SK-N-SH (cell line): ENCODE results near the gene KRT72. TPM values are rescaled to one million over a fixed set of nuclear protein-coding genes. Genes with fewer than 3 reads are reported as not detected.

ENCODE experiments used
- CTCF ChIA-PET: fragments of 300-600, 350-600 bp; formaldehyde crosslinking; extraction: SDS; loops from one replicate; lab custom pipeline; 2021; lab: Yijun Ruan, JAX
- POLR2A ChIA-PET: fragments of 350-600 bp; sonication (Branson Sonifier 250); formaldehyde crosslinking; extraction: SDS; loops from one replicate; lab custom pipeline; 2020; ENCODE audit warnings: antibody characterized with exemption, inconsistent platforms; lab: Yijun Ruan, JAX
- DNase-seq: peaks from one replicate; pipeline ENCODE4 v3.0.0; 2012
- H2AFZ ChIP-seq: fragments of 200-600 bp; sonication (generic); 2 replicates; pipeline ENCODE4 v1.8.1; 2016; ENCODE audit warnings: antibody characterized with exemption, mild to moderate bottlenecking, low read depth
- H3F3A ChIP-seq: fragments of 200-600 bp; sonication (generic); replicated peaks from 2 replicates; pipeline ENCODE3; 2016; ENCODE audit warnings: antibody characterized with exemption, mild to moderate bottlenecking; ENCODE audit not compliant: insufficient read depth
- H3K27ac ChIP-seq, 2 experiments: fragments of 200-500 bp in 1 of 2; fragments of 200-600 bp in 1 of 2; sonication (Bioruptor generic) in 1 of 2; sonication (generic), shearing (Covaris generic) in 1 of 2; 2 replicates each; pipeline versions ENCODE4 v1.5.1 to v1.6.1; 2014 to 2016; ENCODE audit warnings: low read depth in 2 of 2, inconsistent platforms in 1 of 2, low read length in 1 of 2, mild to moderate bottlenecking in 1 of 2, mixed read lengths in 1 of 2
- H3K27me3 ChIP-seq: fragments of 200-600 bp; sonication (generic), shearing (Covaris generic); 2 replicates; pipeline ENCODE4 v1.6.1; 2016; ENCODE audit warnings: mixed run types; ENCODE audit not compliant: insufficient read depth
- H3K36me3 ChIP-seq, 2 experiments: fragments of 200-500 bp in 1 of 2; fragments of 200-600 bp in 1 of 2; sonication (Bioruptor generic) in 1 of 2; sonication (generic) in 1 of 2; replicated peaks in 1 of 2; 2 replicates each; pipeline versions ENCODE3 to v1.5.1; 2014 to 2016; ENCODE audit warnings: low read length in 1 of 2, mild to moderate bottlenecking in 1 of 2; ENCODE audit not compliant: insufficient read depth in 2 of 2, control insufficient read depth in 1 of 2
- H3K4me1 ChIP-seq, 2 experiments: fragments of 200-500 bp in 1 of 2; fragments of 200-600 bp in 1 of 2; sonication (Bioruptor generic) in 1 of 2; sonication (generic), shearing (Covaris generic) in 1 of 2; 2 replicates each; pipeline versions ENCODE4 v1.5.1 to v1.6.1; 2014 to 2016; ENCODE audit warnings: low read depth in 1 of 2, low read length in 1 of 2, mixed run types in 1 of 2; ENCODE audit not compliant: insufficient read depth in 2 of 2, control insufficient read depth in 1 of 2
- H3K4me2 ChIP-seq: fragments of 200-600 bp; sonication (generic), shearing (Covaris generic); 2 replicates; pipeline ENCODE4 v1.6.1; 2017; ENCODE audit warnings: mixed run types
- H3K4me3 ChIP-seq, 2 experiments: fragments of 200-500 bp in 1 of 2; fragments of 200-600 bp in 1 of 2; sonication (Bioruptor generic) in 1 of 2; sonication (generic), shearing (Covaris generic) in 1 of 2; 2 replicates each; pipeline versions ENCODE4 v1.5.1 to v1.8.1; 2014 to 2016; ENCODE audit warnings: low read depth in 2 of 2, inconsistent platforms in 1 of 2, low read length in 1 of 2, mild to moderate bottlenecking in 1 of 2, mixed read lengths in 1 of 2, moderate library complexity in 1 of 2
- H3K79me2 ChIP-seq: fragments of 200-600 bp; sonication (generic); 2 replicates; pipeline ENCODE4 v1.8.1; 2017; ENCODE audit warnings: mild to moderate bottlenecking; ENCODE audit not compliant: insufficient read depth
- H3K9ac ChIP-seq: fragments of 200-600 bp; sonication (generic); 2 replicates; pipeline ENCODE4 v1.6.1; 2017; ENCODE audit warnings: mixed run types
- H3K9me2 ChIP-seq: fragments of 200-600 bp; sonication (generic); 2 replicates; pipeline ENCODE4 v1.6.1; 2017; ENCODE audit warnings: mixed run types
- H3K9me3 ChIP-seq: fragments of 200-600 bp; sonication (generic); 2 replicates; pipeline ENCODE4 v1.6.1; 2017; ENCODE audit warnings: mixed run types, mild to moderate bottlenecking, moderate library complexity
- H4K20me1 ChIP-seq: fragments of 200-600 bp; sonication (generic); 2 replicates; pipeline ENCODE4 v1.6.1; 2017; ENCODE audit warnings: mild to moderate bottlenecking, mixed run types; ENCODE audit not compliant: insufficient read depth
- CHD2 ChIP-seq: fragments of 150-350 bp; IDR thresholded peaks from 2 replicates; pipeline ENCODE4 v1.6.1; 2018; ENCODE audit warnings: low read length; ENCODE audit not compliant: partially characterized antibody
- CTCF ChIP-seq: fragments of 200-600 bp; sonication (generic); IDR thresholded peaks from 2 replicates; pipeline ENCODE4 v1.6.1; 2017; ENCODE audit warnings: antibody characterized with exemption, mild to moderate bottlenecking, moderate library complexity
- ELF1 ChIP-seq: IDR thresholded peaks from 2 replicates; pipeline ENCODE4 v1.4.0; 2012
- EP300 ChIP-seq, 2 experiments: IDR thresholded peaks; 2 replicates each; pipeline versions ENCODE4 v1.4.0 to v1.6.1; 2012; ENCODE audit warnings: borderline replicate concordance in 1 of 2, low read depth in 1 of 2, low read length in 1 of 2
- EZH2phosphoT487 ChIP-seq: fragments of 200-600 bp; sonication (generic); IDR thresholded peaks from 2 replicates; pipeline ENCODE4 v1.6.1; 2017; ENCODE audit warnings: low read depth, mixed run types, mild to moderate bottlenecking, antibody characterized with exemption, moderate library complexity, borderline replicate concordance
- FOSL2 ChIP-seq: IDR thresholded peaks from 2 replicates; pipeline ENCODE4 v1.4.0; 2012; ENCODE audit warnings: low read depth, mild to moderate bottlenecking, moderate library complexity, borderline replicate concordance
- FOXJ3 ChIP-seq: sonication (generic); formaldehyde crosslinking; IDR thresholded peaks from 2 replicates; pipeline ENCODE4 v1.5.1; 2020; ENCODE audit warnings: mild to moderate bottlenecking, missing genetic modification reagents
- GABPA ChIP-seq: IDR thresholded peaks from 2 replicates; pipeline ENCODE4 v1.4.0; 2012; ENCODE audit warnings: low read depth, mild to moderate bottlenecking
- IRF3 ChIP-seq: fragments of 150-350 bp; IDR thresholded peaks from 2 replicates; pipeline ENCODE4 v1.6.1; 2016; ENCODE audit warnings: mild to moderate bottlenecking, low read depth, low read length
- MEF2A ChIP-seq: IDR thresholded peaks from 2 replicates; pipeline ENCODE4 v1.4.0; 2012; ENCODE audit warnings: low read depth, borderline replicate concordance
- PBX3 ChIP-seq: IDR thresholded peaks from 2 replicates; pipeline ENCODE4; 2012
- RAD21 ChIP-seq: IDR thresholded peaks from 2 replicates; pipeline ENCODE4 v1.6.1; 2012; ENCODE audit warnings: mild to moderate bottlenecking, low read length
- REST ChIP-seq: IDR thresholded peaks from 2 replicates; pipeline ENCODE4 v1.6.1; 2012; ENCODE audit warnings: mild to moderate bottlenecking, low read depth, low read length, moderate library complexity
- TAF1 ChIP-seq: IDR thresholded peaks from 2 replicates; pipeline ENCODE4 v1.6.1; 2012; ENCODE audit warnings: low read depth, mild to moderate bottlenecking, low read length, moderate library complexity, borderline replicate concordance
- TCF12 ChIP-seq: IDR thresholded peaks from 2 replicates; pipeline ENCODE4 v1.4.0; 2012
- WGBS: methylation state at CpG from one replicate; pipeline ENCODE4 v1.1.6; 2017; ENCODE audit warnings: low lambda C conversion rate; 5-methylcytosine and 5-hydroxymethylcytosine counted together
- polyA plus RNA-seq, 3 experiments: library from polyadenylated mRNA; depleted of rRNA; stranded (reverse); fragments of >200 nt; gene quantifications; 2 replicates each; pipeline ENCODE4 v1.2.3, GENCODE V29; 2012

Gene KRT72
- polyA plus RNA-seq, 1 of the 3 experiments (the other 2 are of a cell fraction), result not detected

- TF ChIP-seq RAD21 (no peak), FOXJ3 (CRISPR knock-in tag) (no peak)
Measured at GRCh38 chr12:52540531-52540930, 60.7 kb downstream of the KRT72 start (continued).

GRCh38 chr12:52539821-52540173 lies 61.5 kb downstream of the KRT72 start:
- Histone ChIP-seq H3K79me2 (no peaks in the 10 kb centered on the region), H3F3A (no peaks in the 10 kb centered on the region), H3K27me3 (peaks cover 19% of the 10 kb centered on the region; the same call in 1 of the 2 replicates), H3K27ac (no peak overlapping the region), H3K36me3 (no peaks in the 10 kb centered on the region), H2AFZ (no peak overlapping the region), H3K4me2 (no peak overlapping the region), H3K4me3 (no peak overlapping the region), H3K9me3 (no peaks in the 10 kb centered on the region), H3K9ac (no peak overlapping the region), H3K4me1 (no peaks in the 10 kb centered on the region), H4K20me1 (no peaks in the 10 kb centered on the region), H3K9me2 (no peaks in the 10 kb centered on the region)
- TF ChIP-seq CHD2 (no peak), GABPA (no peak), EZH2phosphoT487 (no peak), FOSL2 (no peak), PBX3 (no peak), ELF1 (no peak), EP300 (IDR thresholded peaks at IDR 0.05; ENCODE audit: borderline replicate concordance in 1 of 2, low read depth in 1 of 2, low read length in 1 of 2) (no peak), REST (no peak), TAF1 (no peak), CTCF (no peak), MEF2A (no peak), TCF12 (no peak), IRF3 (no peak)
- POLR2A ChIA-PET, result no interaction called here
- CTCF ChIA-PET, result no interaction called here
- 55% methylated on average over 3 of the region's 3 CpGs for WGBS
- no peak for DNase-seq
